Neural cell (in vitro differentiated cells): Measurements from ENCODE around the gene ADGB. TPM values are rescaled to one million over a fixed set of nuclear protein-coding genes. Genes with fewer than 3 reads are reported as not detected.

Source experiments
- H2AFZ ChIP-seq: fragments of 200-600, 300-800 bp; sonication (generic), shearing (Covaris generic); 2 replicates; pipeline ENCODE4 v1.6.0; 2014; ENCODE audit warnings: low read depth, mild to moderate bottlenecking, antibody characterized with exemption, low read length, moderate library complexity
- H3F3A ChIP-seq: fragments of 200-600 bp; shearing (Covaris generic); 2 replicates; pipeline ENCODE4 v1.6.1; 2016; ENCODE audit warnings: mild to moderate bottlenecking, moderate library complexity, mixed read lengths, antibody characterized with exemption, low read length; ENCODE audit not compliant: insufficient read depth, poor library complexity, severe bottlenecking
- H3K27ac ChIP-seq: fragments of 200-600, 300-800 bp; sonication (generic), shearing (Covaris generic); 2 replicates; pipeline ENCODE4 v1.5.1; 2014; ENCODE audit warnings: mild to moderate bottlenecking, low read length, moderate library complexity
- H3K27me3 ChIP-seq: fragments of 300-800, 200-600 bp; sonication (generic), shearing (Covaris generic); 2 replicates; pipeline ENCODE4 v1.6.0; 2014; ENCODE audit warnings: mild to moderate bottlenecking, low read depth, low read length, moderate library complexity; ENCODE audit not compliant: insufficient read depth
- H3K36me3 ChIP-seq: fragments of 300-800, 200-600 bp; sonication (generic), shearing (Covaris generic); 2 replicates; pipeline ENCODE4 v1.5.1; 2014; ENCODE audit warnings: mild to moderate bottlenecking, antibody characterized with exemption, low read length, moderate library complexity; ENCODE audit not compliant: insufficient read depth
- H3K4me2 ChIP-seq: fragments of 300-800, 200-600 bp; sonication (generic), shearing (Covaris generic); 2 replicates; pipeline ENCODE4 v1.6.0; 2014; ENCODE audit warnings: mild to moderate bottlenecking, low read length
- H3K4me3 ChIP-seq: fragments of 300-800, 200-600 bp; sonication (generic), shearing (Covaris generic); 2 replicates; pipeline ENCODE4 v1.5.1; 2014; ENCODE audit warnings: mild to moderate bottlenecking, low read length, moderate library complexity
- H3K79me2 ChIP-seq: fragments of 200-600 bp; shearing (Covaris generic); replicated peaks from 2 replicates; pipeline ENCODE4 v1.6.0; 2014; ENCODE audit warnings: mild to moderate bottlenecking, low read length, moderate library complexity; ENCODE audit not compliant: insufficient read depth
- H3K9ac ChIP-seq: fragments of 300-800, 200-600 bp; sonication (generic), shearing (Covaris generic); 2 replicates; pipeline ENCODE4 v1.6.1; 2016; ENCODE audit warnings: mild to moderate bottlenecking, low read length, mixed read lengths
- H3K9me2 ChIP-seq: fragments of 200-600 bp; shearing (Covaris generic); 2 replicates; pipeline ENCODE4 v1.6.1; 2016; ENCODE audit warnings: mild to moderate bottlenecking, low read length, mixed read lengths; ENCODE audit not compliant: insufficient read depth
- H3K9me3 ChIP-seq: fragments of 200-600, 300-800 bp; sonication (generic), shearing (Covaris generic); 2 replicates; pipeline ENCODE4 v1.6.1; 2016; ENCODE audit warnings: mild to moderate bottlenecking, mixed run types, low read length, moderate library complexity, mixed read lengths
- H4K20me1 ChIP-seq: fragments of 200-600 bp; shearing (Covaris generic); 2 replicates; pipeline ENCODE4 v1.6.1; 2016; ENCODE audit warnings: mild to moderate bottlenecking, mixed run types; ENCODE audit not compliant: insufficient read depth
- EP300 ChIP-seq: fragments of 450-650 bp; conservative IDR thresholded peaks from 2 replicates; pipeline ENCODE4 v1.6.1; 2014; ENCODE audit warnings: antibody characterized with exemption, mild to moderate bottlenecking, moderate library complexity; ENCODE audit not compliant: poor library complexity, severe bottlenecking
- EZH2 ChIP-seq: fragments of 200-600, 300-800 bp; shearing (Covaris generic), sonication (generic); IDR thresholded peaks from 2 replicates; pipeline ENCODE4 v1.6.1; 2014; ENCODE audit warnings: antibody characterized with exemption, low read length, borderline replicate concordance, mild to moderate bottlenecking; ENCODE audit not compliant: insufficient read depth, poor library complexity, severe bottlenecking
- MXI1 ChIP-seq: fragments of 450-650 bp; conservative IDR thresholded peaks from 2 replicates; pipeline ENCODE4 v1.6.1; 2014; ENCODE audit warnings: antibody characterized with exemption, mild to moderate bottlenecking; ENCODE audit not compliant: poor library complexity, severe bottlenecking
- POLR2AphosphoS5 ChIP-seq: IDR thresholded peaks from 2 replicates; pipeline ENCODE4 v1.6.1; 2012
- RAD21 ChIP-seq: fragments of 450-650 bp; conservative IDR thresholded peaks from 2 replicates; pipeline ENCODE4 v1.6.1; 2014; ENCODE audit warnings: antibody characterized with exemption, mild to moderate bottlenecking, moderate library complexity
- SMC3 ChIP-seq: fragments of 450-650 bp; conservative IDR thresholded peaks from 2 replicates; pipeline ENCODE4 v1.6.1; 2014; ENCODE audit warnings: antibody characterized with exemption, mild to moderate bottlenecking, moderate library complexity; ENCODE audit not compliant: poor library complexity
- TAF1 ChIP-seq: IDR thresholded peaks from 2 replicates; pipeline ENCODE4 v1.6.1; 2012; ENCODE audit warnings: low read depth
- polyA plus RNA-seq: library from polyadenylated mRNA; depleted of rRNA; stranded (reverse); fragments of >200 nt; gene quantifications from 2 replicates; pipeline ENCODE4 v1.2.3, GENCODE V29; 2014
- TF ChIP-seq, protein P1 (sequence below): IDR thresholded peaks from 2 replicates; pipeline ENCODE4 v1.6.1; 2012; ENCODE audit warnings: borderline replicate concordance
- TF ChIP-seq, protein P2 (sequence below): fragments of 450-650 bp; IDR thresholded peaks from 2 replicates; pipeline ENCODE4 v1.5.1; 2014; ENCODE audit warnings: antibody characterized with exemption, mild to moderate bottlenecking, moderate library complexity; ENCODE audit not compliant: poor library complexity, severe bottlenecking

The ADGB gene
- polyA plus RNA-seq, 1 donor from 2014 or later: not detected

DNA sequence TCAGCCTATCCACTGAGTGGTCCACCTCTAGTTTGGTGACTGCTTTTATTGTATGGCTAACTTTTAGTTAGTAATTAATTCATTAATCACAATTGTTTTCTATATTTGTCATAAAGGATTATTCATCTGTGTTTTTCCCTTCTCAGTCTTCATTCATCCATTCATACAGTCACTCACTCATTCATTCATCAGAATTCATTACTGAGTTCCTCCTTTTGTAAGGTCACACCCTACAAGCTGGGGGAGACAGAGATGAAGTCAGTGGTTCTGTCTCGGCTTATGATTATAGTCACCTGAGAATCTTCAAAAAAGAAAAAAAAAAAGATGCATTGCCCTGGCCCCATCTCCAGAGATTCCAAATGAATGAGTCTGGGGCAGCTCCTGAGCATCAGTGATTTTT is 257.1 kb downstream of the ADGB start:
- no peak overlapping the region for H3K9ac ChIP-seq
- no peaks in the 10 kb centered on the region for H3K9me3 ChIP-seq
- TF ChIP-seq EZH2 (no peak), POLR2AphosphoS5 (no peak), MXI1 (no peak), EP300 (no peak)
- TF ChIP-seq, protein P1, sequence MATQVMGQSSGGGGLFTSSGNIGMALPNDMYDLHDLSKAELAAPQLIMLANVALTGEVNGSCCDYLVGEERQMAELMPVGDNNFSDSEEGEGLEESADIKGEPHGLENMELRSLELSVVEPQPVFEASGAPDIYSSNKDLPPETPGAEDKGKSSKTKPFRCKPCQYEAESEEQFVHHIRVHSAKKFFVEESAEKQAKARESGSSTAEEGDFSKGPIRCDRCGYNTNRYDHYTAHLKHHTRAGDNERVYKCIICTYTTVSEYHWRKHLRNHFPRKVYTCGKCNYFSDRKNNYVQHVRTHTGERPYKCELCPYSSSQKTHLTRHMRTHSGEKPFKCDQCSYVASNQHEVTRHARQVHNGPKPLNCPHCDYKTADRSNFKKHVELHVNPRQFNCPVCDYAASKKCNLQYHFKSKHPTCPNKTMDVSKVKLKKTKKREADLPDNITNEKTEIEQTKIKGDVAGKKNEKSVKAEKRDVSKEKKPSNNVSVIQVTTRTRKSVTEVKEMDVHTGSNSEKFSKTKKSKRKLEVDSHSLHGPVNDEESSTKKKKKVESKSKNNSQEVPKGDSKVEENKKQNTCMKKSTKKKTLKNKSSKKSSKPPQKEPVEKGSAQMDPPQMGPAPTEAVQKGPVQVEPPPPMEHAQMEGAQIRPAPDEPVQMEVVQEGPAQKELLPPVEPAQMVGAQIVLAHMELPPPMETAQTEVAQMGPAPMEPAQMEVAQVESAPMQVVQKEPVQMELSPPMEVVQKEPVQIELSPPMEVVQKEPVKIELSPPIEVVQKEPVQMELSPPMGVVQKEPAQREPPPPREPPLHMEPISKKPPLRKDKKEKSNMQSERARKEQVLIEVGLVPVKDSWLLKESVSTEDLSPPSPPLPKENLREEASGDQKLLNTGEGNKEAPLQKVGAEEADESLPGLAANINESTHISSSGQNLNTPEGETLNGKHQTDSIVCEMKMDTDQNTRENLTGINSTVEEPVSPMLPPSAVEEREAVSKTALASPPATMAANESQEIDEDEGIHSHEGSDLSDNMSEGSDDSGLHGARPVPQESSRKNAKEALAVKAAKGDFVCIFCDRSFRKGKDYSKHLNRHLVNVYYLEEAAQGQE: no peak
- no peaks in the 10 kb centered on the region for H3K27me3 ChIP-seq
- no peaks in the 10 kb centered on the region for H3F3A ChIP-seq
- H3K9me2 ChIP-seq: no peaks in the 10 kb centered on the region
- H3K27ac ChIP-seq: no peak overlapping the region
- no peaks in the 10 kb centered on the region for H4K20me1 ChIP-seq
- no peak overlapping the region for H2AFZ ChIP-seq
- no peaks in the 10 kb centered on the region for H3K36me3 ChIP-seq
- H3K79me2 ChIP-seq: no peaks in the 10 kb centered on the region
- no peak overlapping the region for H3K4me3 ChIP-seq
- H3K4me2 ChIP-seq: no peak overlapping the region

DNA sequence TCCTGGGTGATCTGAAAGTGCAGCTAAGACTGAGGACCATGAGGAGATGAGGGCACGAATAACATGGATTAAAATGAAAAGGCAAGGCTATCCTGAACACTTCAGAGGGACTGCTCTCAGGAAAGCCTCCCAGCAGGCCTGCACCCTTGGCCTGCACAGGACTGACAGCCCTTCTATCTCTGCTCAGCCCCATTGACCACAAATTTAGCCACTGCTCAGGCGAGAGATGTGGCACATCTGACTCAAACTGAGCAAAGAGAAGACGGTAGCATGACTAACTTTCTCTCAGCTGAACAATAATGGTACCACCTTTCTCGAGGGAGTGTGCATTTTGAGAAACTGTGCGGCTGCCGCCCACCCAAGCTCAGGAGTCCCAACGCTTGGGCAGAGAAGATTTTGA is 257.5 kb downstream of the ADGB start:
- Histone ChIP-seq H3K9me3 (no peaks in the 10 kb centered on the region), H3F3A (no peaks in the 10 kb centered on the region), H3K36me3 (no peaks in the 10 kb centered on the region), H3K79me2 (no peaks in the 10 kb centered on the region), H3K4me3 (no peak overlapping the region), H4K20me1 (no peaks in the 10 kb centered on the region), H3K27ac (no peak overlapping the region), H3K27me3 (no peaks in the 10 kb centered on the region), H2AFZ (no peak overlapping the region), H3K9ac (no peak overlapping the region), H3K4me2 (no peak overlapping the region), H3K9me2 (no peaks in the 10 kb centered on the region)
- TF ChIP-seq POLR2AphosphoS5: no peak
- no peak for TF ChIP-seq MXI1
- no peak for TF ChIP-seq TAF1
- TF ChIP-seq SMC3: no peak
- no peak for TF ChIP-seq EZH2
- TF ChIP-seq, protein P1: no peak
- no peak for TF ChIP-seq EP300
- TF ChIP-seq RAD21: no peak
- TF ChIP-seq, protein P2, sequence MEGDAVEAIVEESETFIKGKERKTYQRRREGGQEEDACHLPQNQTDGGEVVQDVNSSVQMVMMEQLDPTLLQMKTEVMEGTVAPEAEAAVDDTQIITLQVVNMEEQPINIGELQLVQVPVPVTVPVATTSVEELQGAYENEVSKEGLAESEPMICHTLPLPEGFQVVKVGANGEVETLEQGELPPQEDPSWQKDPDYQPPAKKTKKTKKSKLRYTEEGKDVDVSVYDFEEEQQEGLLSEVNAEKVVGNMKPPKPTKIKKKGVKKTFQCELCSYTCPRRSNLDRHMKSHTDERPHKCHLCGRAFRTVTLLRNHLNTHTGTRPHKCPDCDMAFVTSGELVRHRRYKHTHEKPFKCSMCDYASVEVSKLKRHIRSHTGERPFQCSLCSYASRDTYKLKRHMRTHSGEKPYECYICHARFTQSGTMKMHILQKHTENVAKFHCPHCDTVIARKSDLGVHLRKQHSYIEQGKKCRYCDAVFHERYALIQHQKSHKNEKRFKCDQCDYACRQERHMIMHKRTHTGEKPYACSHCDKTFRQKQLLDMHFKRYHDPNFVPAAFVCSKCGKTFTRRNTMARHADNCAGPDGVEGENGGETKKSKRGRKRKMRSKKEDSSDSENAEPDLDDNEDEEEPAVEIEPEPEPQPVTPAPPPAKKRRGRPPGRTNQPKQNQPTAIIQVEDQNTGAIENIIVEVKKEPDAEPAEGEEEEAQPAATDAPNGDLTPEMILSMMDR: no peak
